Gastroesophageal sphincter (tissue), 3 donors: ENCODE data around the gene RPL35.

ENCODE experiments used
- EP300 ChIP-seq: sonication (generic); formaldehyde crosslinking; IDR thresholded peaks from one replicate; pipeline ENCODE4 v1.6.1; 2017; ENCODE audit warnings: antibody characterized with exemption, mild to moderate bottlenecking
- POLR2A ChIP-seq, 2 donors: fragments of 450-650 bp; IDR thresholded peaks; one replicate each; pipeline ENCODE4 v1.6.1; 2017; ENCODE audit warnings: antibody characterized with exemption in 2 of 2, mild to moderate bottlenecking in 2 of 2, moderate library complexity in 1 of 2
- TF ChIP-seq, protein P1 (sequence below), 4 experiments: fragments of 200-600 bp in 2 of 4; fragments of 450-650 bp in 2 of 4; sonication (generic) in 1 of 4; IDR thresholded peaks; one replicate each; pipeline ENCODE4 v1.5.1; 2017 to 2019; ENCODE audit warnings: antibody characterized with exemption in 4 of 4, mild to moderate bottlenecking in 2 of 4, moderate library complexity in 2 of 4

DNA sequence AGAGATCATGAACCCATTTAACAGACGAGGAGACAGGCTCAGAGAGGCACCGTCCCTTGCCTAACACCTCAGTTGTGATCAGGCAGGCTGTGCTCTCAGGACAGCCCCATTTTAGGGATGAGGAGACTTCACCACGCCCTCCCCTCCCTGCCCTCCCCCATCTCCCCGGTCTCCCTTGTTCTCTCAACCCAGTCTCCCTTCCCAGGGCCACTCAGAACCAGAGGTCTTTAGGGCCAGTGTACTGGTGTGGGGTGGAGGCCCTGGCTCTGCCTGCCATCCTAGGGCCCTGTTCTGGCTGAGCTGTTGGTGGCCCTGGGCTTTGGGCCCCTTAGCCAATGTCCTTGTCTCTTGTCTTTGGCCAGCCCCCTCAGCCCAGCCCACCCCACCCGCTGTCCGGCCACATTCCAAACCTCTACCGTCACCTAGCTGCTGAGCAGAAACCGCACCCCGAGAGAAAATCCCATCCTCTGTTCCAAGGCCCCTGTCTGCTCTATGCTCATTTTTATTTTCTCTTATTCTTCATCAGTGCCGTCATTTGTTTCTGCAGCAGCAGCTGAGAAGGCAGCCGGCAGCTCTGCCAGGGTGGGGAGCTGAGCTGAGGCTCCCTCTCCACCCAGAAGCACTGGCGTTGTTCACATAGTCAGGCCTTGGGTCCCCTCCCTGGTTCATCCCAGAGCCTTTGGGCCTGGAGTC lies 50.9 kb downstream of the RPL35 start:
- TF ChIP-seq, protein P1, sequence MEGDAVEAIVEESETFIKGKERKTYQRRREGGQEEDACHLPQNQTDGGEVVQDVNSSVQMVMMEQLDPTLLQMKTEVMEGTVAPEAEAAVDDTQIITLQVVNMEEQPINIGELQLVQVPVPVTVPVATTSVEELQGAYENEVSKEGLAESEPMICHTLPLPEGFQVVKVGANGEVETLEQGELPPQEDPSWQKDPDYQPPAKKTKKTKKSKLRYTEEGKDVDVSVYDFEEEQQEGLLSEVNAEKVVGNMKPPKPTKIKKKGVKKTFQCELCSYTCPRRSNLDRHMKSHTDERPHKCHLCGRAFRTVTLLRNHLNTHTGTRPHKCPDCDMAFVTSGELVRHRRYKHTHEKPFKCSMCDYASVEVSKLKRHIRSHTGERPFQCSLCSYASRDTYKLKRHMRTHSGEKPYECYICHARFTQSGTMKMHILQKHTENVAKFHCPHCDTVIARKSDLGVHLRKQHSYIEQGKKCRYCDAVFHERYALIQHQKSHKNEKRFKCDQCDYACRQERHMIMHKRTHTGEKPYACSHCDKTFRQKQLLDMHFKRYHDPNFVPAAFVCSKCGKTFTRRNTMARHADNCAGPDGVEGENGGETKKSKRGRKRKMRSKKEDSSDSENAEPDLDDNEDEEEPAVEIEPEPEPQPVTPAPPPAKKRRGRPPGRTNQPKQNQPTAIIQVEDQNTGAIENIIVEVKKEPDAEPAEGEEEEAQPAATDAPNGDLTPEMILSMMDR (IDR thresholded peaks at IDR 0.05): peak in 1 of 4 experiments; percentile 50
- TF ChIP-seq POLR2A (IDR thresholded peaks at IDR 0.05) (no peak), EP300 (no peak)
